ENCODE measurements around the gene LRRK1.

The LRRK1 gene

GRCh38 chr15:101110681-101111569, 191.8 kb downstream of the LRRK1 start:
- ChIA-PET POLR2A (ENCODE audit: low non-redundant PET) (no interaction called here), CTCF (interaction anchor here (0.6 to 0.9 kb wide), 2 partner anchors 49 to 558 kb away, joined by 3 to 4 read pairs; no protein-coding TSS in a partner anchor)
- no peak for DNase-seq (ENCODE audit: low spot score)
- no peak for TF ChIP-seq CTCF (conservative IDR thresholded peaks at IDR 0.05; ENCODE audit: low read depth)
- peak overlapping the region; percentile 84 for H3K27ac ChIP-seq

- ChIA-PET CTCF (interaction anchor here (0.6 to 1.4 kb wide), 3 partner anchors 22 to 557 kb away, joined by 3 to 4 read pairs (median 4); no protein-coding TSS in a partner anchor), POLR2A (ENCODE audit: low non-redundant PET) (no interaction called here)
- no peak for TF ChIP-seq CTCF (conservative IDR thresholded peaks at IDR 0.05; ENCODE audit: low read depth)
- DNase-seq (ENCODE audit: low spot score), result no peak
- H3K27ac ChIP-seq, result peak overlapping the region; percentile 84
Measured at GRCh38 chr15:101111570-101112262, 192.6 kb downstream of the LRRK1 start.

- CTCF ChIA-PET, result interaction anchor here (0.6 to 1.4 kb wide), 3 partner anchors 12 to 22 kb away, joined by 3 to 4 read pairs (median 3); no protein-coding TSS in a partner anchor
- DNase-seq (ENCODE audit: low spot score), result peak; percentile 69
- POLR2A ChIA-PET (ENCODE audit: low non-redundant PET), result interaction anchor here (0.6 kb wide), 2 partner anchors 135 to 540 kb away, joined by 3 read pairs; no protein-coding TSS in a partner anchor
- no peak for TF ChIP-seq CTCF (conservative IDR thresholded peaks at IDR 0.05; ENCODE audit: low read depth)
- peak overlapping the region; percentile 84 for H3K27ac ChIP-seq
Measured at GRCh38 chr15:101112336-101113113, 193.4 kb downstream of the LRRK1 start.

GRCh38 chr15:101113114-101114005, 194.2 kb downstream of the LRRK1 start:
- ChIA-PET POLR2A (ENCODE audit: low non-redundant PET) (interaction anchor here (0.6 kb wide), 1 partner anchor 539 kb away, joined by 3 read pairs; no protein-coding TSS in a partner anchor), CTCF (interaction anchor here (0.6 to 1.4 kb wide), 4 partner anchors 11 to 463 kb away, joined by 3 to 6 read pairs (median 4); no protein-coding TSS in a partner anchor)
- no peak for DNase-seq (ENCODE audit: low spot score)
- peak overlapping the region; percentile 84 for H3K27ac ChIP-seq
- no peak for TF ChIP-seq CTCF (conservative IDR thresholded peaks at IDR 0.05; ENCODE audit: low read depth)

GRCh38 chr15:101114166-101114565, 195.0 kb downstream of the LRRK1 start:
- ChIA-PET CTCF (interaction anchor here (0.6 kb wide), 2 partner anchors 463 to 495 kb away, joined by 3 to 6 read pairs; no protein-coding TSS in a partner anchor), POLR2A (ENCODE audit: low non-redundant PET) (no interaction called here)
- DNase-seq (ENCODE audit: low spot score), result no peak

More at GRCh38 chr15:101114166-101114565, 195.0 kb downstream of the LRRK1 start:
- peak overlapping the region; percentile 84 for H3K27ac ChIP-seq
- TF ChIP-seq CTCF (conservative IDR thresholded peaks at IDR 0.05; ENCODE audit: low read depth), result no peak
